ENCODE measurements around the gene CCDC24.

CCDC24 gene

DNA sequence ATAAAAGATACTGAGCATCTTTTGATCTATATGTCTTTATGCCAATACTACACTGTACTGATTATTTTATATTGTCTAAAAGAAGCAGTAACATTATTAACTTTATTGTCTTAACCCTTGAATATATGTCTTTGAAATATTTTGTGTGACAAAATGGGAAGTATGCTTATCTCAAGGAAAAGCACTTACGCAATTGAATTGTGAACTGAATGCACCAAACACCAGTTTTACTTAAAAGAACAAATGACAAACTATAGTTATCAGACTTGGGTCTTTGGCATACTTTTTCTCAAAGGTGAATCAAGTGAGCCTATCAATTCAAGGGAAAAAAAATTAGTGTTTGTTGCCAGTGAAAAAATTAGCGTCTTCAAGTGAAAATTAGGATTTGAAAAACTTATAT lies 49.0 kb downstream of the CCDC24 start:
- no peak for DNase-seq (ENCODE audit: low read depth)

- DNase-seq (ENCODE audit: low read depth): no peak
Observed at GRCh38 chr1:44040846-44041245, 49.4 kb downstream of the CCDC24 start.

GRCh38 chr1:44043176-44044070 lies 52.0 kb downstream of the CCDC24 start:
- DNase-seq (ENCODE audit: low read depth): no peak

DNA sequence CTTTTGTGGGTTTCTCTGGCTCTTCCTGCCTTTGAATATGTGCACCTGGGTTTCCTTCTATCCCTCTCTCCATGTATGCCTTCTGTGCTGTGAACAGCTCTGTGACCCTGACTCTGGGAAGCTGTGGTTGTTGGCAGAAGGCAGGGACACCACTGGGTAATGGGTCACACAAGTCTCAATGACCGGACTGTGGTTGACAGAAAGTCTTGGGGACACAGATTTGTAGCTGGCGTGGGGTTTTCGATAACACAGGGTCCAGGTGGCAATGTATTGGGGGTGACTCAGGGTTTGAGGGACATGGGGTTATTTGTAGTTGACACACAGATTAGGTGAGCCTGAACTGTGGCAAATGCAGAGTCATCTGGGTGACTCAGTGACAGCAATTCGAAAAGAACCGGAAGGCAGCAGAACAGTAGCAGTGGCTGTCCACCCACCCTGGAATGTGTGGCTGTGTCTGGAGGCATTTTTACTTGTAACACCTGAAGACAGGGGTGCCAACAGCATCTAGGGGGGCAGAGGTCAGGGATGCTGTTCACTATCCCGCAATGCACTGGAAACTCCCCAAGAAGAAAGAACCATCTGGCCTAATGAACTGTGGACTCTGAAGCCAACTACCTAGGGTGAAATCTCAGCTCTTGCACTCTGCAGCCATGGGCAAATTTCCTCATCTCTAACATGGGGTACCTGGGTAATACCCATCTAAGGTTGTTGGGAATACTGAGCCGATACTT lies 52.8 kb downstream of the CCDC24 start:
- DNase-seq (ENCODE audit: low read depth): no peak

GRCh38 chr1:44045064-44045463 lies 53.7 kb downstream of the CCDC24 start:
- DNase-seq (ENCODE audit: low read depth): no peak
